Mesothelial cell of epicardium (in vitro differentiated cells): ENCODE results near the gene CDCP1. TPM values are rescaled to one million over a fixed set of nuclear protein-coding genes. Genes with fewer than 3 reads are reported as not detected.

Experiments used
- DNase-seq, 2 experiments: peaks; one replicate each; pipeline ENCODE4 v3.0.0; 2021; ENCODE audit warnings: low spot score in 2 of 2; ENCODE audit not compliant: unreplicated experiment in 2 of 2
- H3K27ac Mint-ChIP-seq: 2 replicates; pipeline ENCODE4 v1.8.0; 2021; ENCODE audit warnings: mixed read lengths
- H3K27me3 Mint-ChIP-seq: 2 replicates; pipeline ENCODE4 v1.8.0; 2021; ENCODE audit warnings: low read depth, mixed read lengths
- H3K36me3 Mint-ChIP-seq: 2 replicates; pipeline ENCODE4 v1.8.0; 2021; ENCODE audit warnings: mixed read lengths
- H3K4me1 Mint-ChIP-seq: 2 replicates; pipeline ENCODE4 v1.8.0; 2021; ENCODE audit warnings: mixed read lengths
- H3K4me3 Mint-ChIP-seq: 2 replicates; pipeline ENCODE4 v1.8.0; 2021; ENCODE audit warnings: mild to moderate bottlenecking, moderate library complexity, mixed read lengths
- H3K9me3 Mint-ChIP-seq: 2 replicates; pipeline ENCODE4 v1.8.0; 2021; ENCODE audit warnings: mixed read lengths
- CTCF ChIP-seq: fragments of 200-600 bp; sonication (generic); IDR thresholded peaks from one replicate; pipeline ENCODE4 v1.5.0; 2021; ENCODE audit warnings: antibody characterized with exemption; ENCODE audit not compliant: unreplicated experiment
- total RNA-seq: library from RNA; stranded (reverse); gene quantifications from 3 replicates; pipeline ENCODE4 v1.2.1, GENCODE V29; 2021

The CDCP1 gene
- total RNA-seq, 1 donor from 2014 or later = 1.3 TPM

- DNase-seq = no peak
- Mint-ChIP-seq H3K27me3 (no peaks in the 10 kb centered on the region), H3K4me1 (peaks cover 3% of the 10 kb centered on the region), H3K36me3 (no peaks in the 10 kb centered on the region), H3K9me3 (peaks cover 5% of the 10 kb centered on the region), H3K4me3 (no peak overlapping the region), H3K27ac (no peak overlapping the region)
- TF ChIP-seq CTCF = no peak
These were observed 39.3 kb downstream of the CDCP1 start for GRCh38 chr3:45106874-45107273.

DNA sequence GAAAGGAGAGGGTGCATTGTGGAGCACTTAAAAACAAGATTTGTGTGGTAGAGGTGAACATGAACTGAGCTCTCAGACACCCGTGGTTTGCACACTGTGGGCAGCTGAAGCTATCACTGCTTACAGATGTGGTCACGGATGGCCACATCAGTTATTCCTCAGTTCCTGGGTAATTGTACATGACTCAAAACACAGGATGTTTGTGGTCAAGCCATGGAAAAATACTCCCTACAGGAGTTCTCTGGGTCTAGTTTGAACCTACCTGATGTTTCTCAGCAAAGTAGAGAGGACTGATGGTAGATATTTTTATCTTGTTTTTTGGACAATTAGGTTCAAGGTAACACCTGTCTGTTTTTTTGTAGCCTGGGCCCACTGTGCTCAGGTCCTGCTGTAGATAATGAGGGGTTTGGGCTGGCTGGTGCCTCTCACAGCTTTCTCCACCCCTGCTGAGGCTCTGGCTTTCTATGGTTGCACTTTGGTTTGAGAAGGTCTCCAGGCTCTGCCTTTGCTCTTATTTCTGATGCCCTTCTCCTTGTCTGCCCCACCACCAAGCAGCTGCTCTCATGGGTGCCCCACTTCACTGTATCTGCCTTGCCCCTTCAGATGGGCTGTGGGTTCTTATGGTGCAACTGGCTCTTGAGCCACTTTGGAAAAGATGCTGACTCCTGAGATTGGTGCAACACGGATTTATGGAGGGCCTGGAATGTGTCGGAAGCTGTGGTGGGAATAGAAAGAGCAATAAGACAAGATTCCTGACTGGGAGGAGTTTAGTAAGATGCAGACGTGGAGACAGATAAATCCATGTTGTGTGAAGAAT, 40.1 kb downstream of the CDCP1 start:
- H3K4me3 Mint-ChIP-seq = no peak overlapping the region
- no peak overlapping the region for H3K27ac Mint-ChIP-seq
- peaks cover 5% of the 10 kb centered on the region for H3K9me3 Mint-ChIP-seq
- H3K27me3 Mint-ChIP-seq = no peaks in the 10 kb centered on the region
- H3K36me3 Mint-ChIP-seq = no peaks in the 10 kb centered on the region
- no peak for DNase-seq
- peaks cover 3% of the 10 kb centered on the region for H3K4me1 Mint-ChIP-seq
- no peak for TF ChIP-seq CTCF

DNA sequence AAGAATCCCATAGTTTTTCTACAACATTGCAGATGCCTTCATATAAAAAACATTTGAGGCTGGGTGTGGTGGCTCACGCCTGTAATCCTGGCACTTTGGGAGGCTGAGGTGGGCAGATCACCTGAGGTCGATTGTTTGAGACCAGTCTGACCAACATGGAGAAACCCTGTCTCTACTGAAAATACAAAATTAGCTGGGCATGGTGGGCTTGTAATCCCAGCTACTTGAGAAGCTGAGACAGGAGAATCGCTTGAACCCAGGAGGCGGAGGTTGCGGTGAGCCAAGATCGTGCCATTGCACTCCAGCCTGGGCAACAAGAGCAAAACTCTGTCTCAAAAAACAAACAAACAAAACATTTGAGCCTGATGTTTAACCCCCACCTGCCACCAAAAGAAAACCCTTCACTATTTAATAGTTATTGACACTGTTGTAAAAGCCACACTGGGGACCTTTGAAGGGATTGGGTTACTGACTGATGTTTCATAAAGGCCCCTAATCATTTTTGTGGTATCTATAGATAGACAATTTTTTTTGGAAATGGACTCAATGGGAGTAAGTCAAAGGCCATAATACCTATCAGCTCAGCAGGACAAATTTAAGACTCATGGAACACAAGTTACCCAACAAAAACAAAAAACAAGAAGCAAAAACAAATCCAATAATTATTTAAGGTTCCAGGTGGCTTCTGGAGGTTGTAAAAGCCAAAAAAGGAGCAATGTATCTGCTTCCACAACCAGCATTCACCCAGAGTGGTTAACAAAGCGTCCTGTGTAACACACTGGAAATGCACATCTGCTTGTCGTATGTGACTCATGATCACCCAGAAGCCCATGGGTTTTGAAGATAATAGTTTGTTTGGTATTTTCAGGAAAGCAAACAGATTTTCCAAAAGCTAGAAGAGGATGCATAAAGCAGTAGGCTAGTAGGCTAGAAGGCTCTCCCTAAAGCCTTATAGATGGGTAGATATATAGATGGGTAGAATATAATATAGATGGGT, 41.2 kb downstream of the CDCP1 start:
- Mint-ChIP-seq H3K4me1 (peaks cover 7% of the 10 kb centered on the region), H3K27ac (no peak overlapping the region)
- no peak for DNase-seq

GRCh38 chr3:45103753-45104714, 42.1 kb downstream of the CDCP1 start:
- no peak for TF ChIP-seq CTCF
- Mint-ChIP-seq H3K27ac (no peak overlapping the region), H3K36me3 (no peaks in the 10 kb centered on the region), H3K4me1 (peaks cover 12% of the 10 kb centered on the region), H3K27me3 (no peaks in the 10 kb centered on the region), H3K9me3 (peaks cover 5% of the 10 kb centered on the region), H3K4me3 (no peak overlapping the region)
- DNase-seq = no peak

More for the DNA sequence above, 41.2 kb downstream of the CDCP1 start:
- no peaks in the 10 kb centered on the region for H3K27me3 Mint-ChIP-seq
- H3K4me3 Mint-ChIP-seq = no peak overlapping the region
- no peaks in the 10 kb centered on the region for H3K36me3 Mint-ChIP-seq
- peaks cover 5% of the 10 kb centered on the region for H3K9me3 Mint-ChIP-seq
- TF ChIP-seq CTCF = no peak

GRCh38 chr3:45103334-45103733, 42.8 kb downstream of the CDCP1 start:
- no peak overlapping the region for H3K4me3 Mint-ChIP-seq
- H3K36me3 Mint-ChIP-seq = no peaks in the 10 kb centered on the region
- H3K4me1 Mint-ChIP-seq = peaks cover 12% of the 10 kb centered on the region
- no peak for TF ChIP-seq CTCF
- no peaks in the 10 kb centered on the region for H3K27me3 Mint-ChIP-seq
- no peak overlapping the region for H3K27ac Mint-ChIP-seq
- H3K9me3 Mint-ChIP-seq = peaks cover 5% of the 10 kb centered on the region
- no peak for DNase-seq
